BLaER1 treated with 17β-estradiol and CSF1 and Interleukin-3, amounts not matched to agents 10 nM and 100 nM (cell line): Measurements from ENCODE around the gene F11R.
"Not testable (repeated sequence)": the region's sequence is repeated elsewhere in the genome, so short reads cannot be mapped to it uniquely, and the experiment has no call there.

Experiments
- H3K27ac ChIP-seq, 11 experiments: shearing (Covaris generic); formaldehyde crosslinking; 2 replicates each; pipeline ENCODE4 v1.8.1; 2022
- H3K27me3 ChIP-seq, 11 experiments: shearing (Covaris generic); formaldehyde crosslinking; 2 replicates each; pipeline ENCODE4 v1.8.1; 2022
- H3K36me3 ChIP-seq, 11 experiments: shearing (Covaris generic); formaldehyde crosslinking; 2 replicates each; pipeline ENCODE4 v1.8.1; 2022
- H3K4me1 ChIP-seq, 10 experiments: shearing (Covaris generic); formaldehyde crosslinking; 2 replicates each; pipeline ENCODE4 v1.8.1; 2022
- H3K4me2 ChIP-seq, 11 experiments: shearing (Covaris generic); formaldehyde crosslinking; 2 replicates each; pipeline ENCODE4 v1.8.1; 2022
- H3K4me3 ChIP-seq, 10 experiments: shearing (Covaris generic); formaldehyde crosslinking; 2 replicates each; pipeline ENCODE4 v1.8.1; 2022
- H3K9ac ChIP-seq, 11 experiments: shearing (Covaris generic); formaldehyde crosslinking; 2 replicates each; pipeline ENCODE4 v1.8.1; 2022
- H3K9me3 ChIP-seq, 11 experiments: shearing (Covaris generic); formaldehyde crosslinking; replicated peaks in 1 of 11; 2 replicates each; pipeline ENCODE4 v1.8.1; 2022
- H4K20me1 ChIP-seq, 11 experiments: shearing (Covaris generic); formaldehyde crosslinking; 2 replicates each; pipeline ENCODE4 v1.8.1; 2022
- Cebpa-rat ChIP-seq, 11 experiments: shearing (Covaris generic); IDR thresholded peaks; 2 replicates each; pipeline ENCODE4 v1.8.1; 2022

F11R gene

GRCh38 chr1:161000736-161001480 lies 20.0 kb downstream of the F11R start:
- peaks cover 0 to 30% (median 7%) of the 10 kb centered on the region in 10 experiments; a peak in 11 of 20 replicates for H3K4me1 ChIP-seq
- no peak for TF ChIP-seq Cebpa-rat (IDR thresholded peaks at IDR 0.05)
- H3K4me2 ChIP-seq: no peak overlapping the region
- H4K20me1 ChIP-seq: peaks cover 0 to 31% (median 0%) of the 10 kb centered on the region in 11 experiments; a peak in 4 of 22 replicates
- no peaks in the 10 kb centered on the region for H3K9me3 ChIP-seq
- H3K9ac ChIP-seq: no peak overlapping the region; a peak in 1 of 22 replicates
- peak overlapping the region in 4 of 11 experiments; percentile 5 to 18 (median 8); a peak in 2 of 22 replicates for H3K27ac ChIP-seq
- H3K36me3 ChIP-seq: peaks cover 40 to 71% (median 46%) of the 10 kb centered on the region in 11 experiments
- H3K27me3 ChIP-seq: no peaks in the 10 kb centered on the region
- H3K4me3 ChIP-seq: no peak overlapping the region

DNA sequence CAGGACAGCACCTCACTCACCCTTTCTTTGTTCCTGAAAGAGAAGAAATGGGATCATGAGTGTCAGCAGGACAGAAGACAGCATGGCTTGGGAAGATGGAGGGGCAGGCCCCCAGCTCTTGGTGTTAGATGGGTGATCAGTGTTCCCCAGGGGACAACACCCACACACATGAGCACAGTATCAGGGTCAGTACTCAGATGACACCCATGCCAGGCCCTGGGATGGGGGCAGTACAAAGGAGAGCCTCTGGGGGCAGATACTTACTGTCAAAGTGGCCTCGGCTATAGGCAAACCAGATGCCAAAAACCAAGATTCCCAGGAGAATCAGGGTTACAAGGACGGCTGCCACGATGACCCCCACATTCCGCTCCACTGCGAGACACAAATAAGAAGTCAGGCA lies 21.6 kb downstream of the F11R start:
- H4K20me1 ChIP-seq: peaks cover 0 to 21% (median 0%) of the 10 kb centered on the region in 11 experiments; a peak in 4 of 22 replicates
- H3K27ac ChIP-seq: peak overlapping the region in 4 of 11 experiments; percentile 3 to 55 (median 36); a peak in 2 of 22 replicates
- no peak for TF ChIP-seq Cebpa-rat (IDR thresholded peaks at IDR 0.05)
- H3K4me2 ChIP-seq: no peak overlapping the region
- H3K4me1 ChIP-seq: peaks cover 0 to 36% (median 7%) of the 10 kb centered on the region in 10 experiments; a peak in 12 of 20 replicates
- peaks cover 39 to 64% (median 46%) of the 10 kb centered on the region in 11 experiments for H3K36me3 ChIP-seq
- no peak overlapping the region for H3K4me3 ChIP-seq
- H3K9me3 ChIP-seq: no peaks in the 10 kb centered on the region
- peak overlapping the region in 2 of 11 experiments; percentile 2 to 26; a peak in 1 of 22 replicates for H3K9ac ChIP-seq
- H3K27me3 ChIP-seq: no peaks in the 10 kb centered on the region

DNA sequence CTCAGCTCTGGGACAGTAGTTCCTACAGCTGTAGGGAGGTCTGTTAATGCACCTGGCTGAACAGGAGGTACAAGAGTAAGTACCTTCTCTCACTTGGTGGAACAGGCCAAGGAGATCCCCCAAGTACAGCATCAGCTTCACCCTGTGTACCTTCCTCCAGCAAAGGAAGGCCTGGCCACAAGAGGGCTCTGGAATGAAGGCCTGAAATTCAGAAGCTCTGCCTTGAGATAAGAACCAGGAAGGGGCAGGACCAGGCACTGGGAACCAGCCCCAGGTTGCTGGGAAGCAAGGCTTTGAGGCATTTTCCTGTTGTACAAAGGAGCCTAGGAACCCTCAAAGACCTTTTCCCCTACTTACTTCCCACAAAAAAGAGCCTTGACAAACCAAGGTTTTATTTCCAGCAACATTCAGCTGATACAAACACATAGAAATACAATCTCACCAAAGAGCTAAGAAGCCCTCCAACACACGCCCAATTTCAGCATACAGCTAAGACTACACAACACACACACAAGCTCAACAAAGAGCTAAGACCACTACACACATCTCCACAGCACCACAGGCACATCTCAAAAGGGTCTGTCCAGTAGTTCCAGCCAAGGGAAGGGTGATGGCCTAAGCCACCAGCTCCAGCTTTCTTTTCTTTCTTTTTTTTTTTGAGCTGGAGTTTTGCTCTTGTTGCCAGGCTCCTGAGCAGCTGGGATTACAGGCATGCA lies 23.5 kb downstream of the F11R start:
- no peak for TF ChIP-seq Cebpa-rat (IDR thresholded peaks at IDR 0.05)
- Histone ChIP-seq H3K4me3 (no peak overlapping the region), H3K36me3 (peaks cover 37 to 61% (median 46%) of the 10 kb centered on the region in 11 experiments), H3K27ac (peak overlapping the region; percentile 26 to 65 (median 50); a peak in 18 of 22 replicates), H3K27me3 (no peaks in the 10 kb centered on the region), H4K20me1 (peaks cover 0 to 14% (median 0%) of the 10 kb centered on the region in 11 experiments; a peak in 3 of 22 replicates), H3K4me2 (peak overlapping the region in 4 of 11 experiments; percentile 16 to 49 (median 32); a peak in 7 of 22 replicates), H3K9me3 (no peaks in the 10 kb centered on the region), H3K4me1 (peaks cover 0 to 37% (median 7%) of the 10 kb centered on the region in 10 experiments; a peak in 12 of 20 replicates), H3K9ac (peak overlapping the region in 6 of 11 experiments; percentile 1 to 33 (median 18); a peak in 5 of 22 replicates)

DNA sequence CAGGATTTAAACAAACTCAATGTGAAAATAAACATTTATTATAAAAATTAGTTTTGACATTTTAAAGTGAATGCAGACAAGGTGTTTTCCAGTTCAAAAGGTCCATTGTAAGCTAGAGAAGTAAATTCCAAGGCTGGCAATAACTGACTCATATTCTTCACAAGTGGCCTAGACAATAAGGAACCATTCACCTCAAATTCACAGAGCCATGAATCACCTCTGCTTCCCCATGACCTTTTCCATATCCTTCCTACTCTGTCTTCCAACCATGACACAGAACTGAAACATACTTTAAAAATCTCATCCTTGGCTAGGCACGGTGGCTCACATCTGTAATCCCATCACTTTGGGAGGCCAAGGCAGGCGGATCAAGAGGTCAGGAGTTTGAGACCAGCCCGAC lies 24.8 kb downstream of the F11R start:
- Histone ChIP-seq H3K27ac (no peak overlapping the region), H3K36me3 (peaks cover 34 to 53% (median 41%) of the 10 kb centered on the region in 11 experiments), H3K4me3 (no peak overlapping the region), H3K4me2 (peak overlapping the region in 2 of 11 experiments; percentile 19 to 20; a peak in 2 of 22 replicates), H3K9me3 (no peaks in the 10 kb centered on the region), H3K27me3 (no peaks in the 10 kb centered on the region), H3K4me1 (peaks cover 0 to 37% (median 7%) of the 10 kb centered on the region in 10 experiments; a peak in 12 of 20 replicates), H4K20me1 (peaks cover 0 to 3% (median 0%) of the 10 kb centered on the region in 11 experiments; a peak in 3 of 22 replicates), H3K9ac (peak overlapping the region in 1 of 11 experiments; percentile 42; a peak in 2 of 22 replicates)
- no peak for TF ChIP-seq Cebpa-rat (IDR thresholded peaks at IDR 0.05)

GRCh38 chr1:160993544-160994193 lies 27.3 kb downstream of the F11R start:
- H3K4me3 ChIP-seq: no peak overlapping the region
- peaks cover 9 to 28% (median 16%) of the 10 kb centered on the region in 11 experiments for H3K36me3 ChIP-seq
- TF ChIP-seq Cebpa-rat (IDR thresholded peaks at IDR 0.05): no peak
- no peak overlapping the region for H3K27ac ChIP-seq
- H3K27me3 ChIP-seq: no peaks in the 10 kb centered on the region
- H3K4me1 ChIP-seq: peaks cover 0 to 37% (median 11%) of the 10 kb centered on the region in 10 experiments; a peak in 12 of 20 replicates
- no peaks in the 10 kb centered on the region; a peak in 1 of 22 replicates for H4K20me1 ChIP-seq
- no peaks in the 10 kb centered on the region for H3K9me3 ChIP-seq
- no peak overlapping the region; a peak in 1 of 22 replicates for H3K9ac ChIP-seq
- no peak overlapping the region for H3K4me2 ChIP-seq

DNA sequence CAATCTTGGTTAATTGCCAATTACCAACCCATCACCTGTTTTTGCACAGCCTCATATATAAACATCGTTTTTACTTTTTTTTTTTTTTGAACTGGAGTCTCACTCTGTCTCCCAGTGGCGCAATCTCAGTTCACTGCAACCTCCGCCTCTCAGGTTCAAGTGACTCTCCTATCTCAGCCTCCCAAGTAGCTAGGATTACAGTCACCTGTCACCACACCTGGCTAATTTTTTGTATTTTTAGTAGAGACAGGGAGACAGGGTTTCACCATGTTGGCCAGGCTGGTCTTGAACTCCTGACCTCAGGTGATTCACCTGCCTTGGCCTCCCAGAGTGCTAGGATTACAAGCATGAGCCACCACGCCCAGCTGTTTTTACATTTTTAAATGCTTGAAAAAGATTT lies 28.9 kb downstream of the F11R start:
- not testable (repeated sequence) for H3K9ac ChIP-seq, H3K27ac ChIP-seq, H3K27me3 ChIP-seq, H3K4me3 ChIP-seq, H4K20me1 ChIP-seq, H3K4me2 ChIP-seq, H3K9me3 ChIP-seq
- H3K36me3 ChIP-seq: peaks cover 0 to 15% (median 6%) of the 10 kb centered on the region in 11 experiments; a peak in 4 of 22 replicates
- H3K4me1 ChIP-seq: peaks cover 0 to 24% (median 6%) of the 10 kb centered on the region in 10 experiments; a peak in 9 of 20 replicates

- no peak for TF ChIP-seq Cebpa-rat (IDR thresholded peaks at IDR 0.05)
- no peak overlapping the region for H3K9ac ChIP-seq
- no peak overlapping the region for H3K4me3 ChIP-seq
These were observed 33.4 kb downstream of the F11R start for GRCh38 chr1:160987359-160988050.

GRCh38 chr1:160985723-160986122 lies 35.2 kb downstream of the F11R start:
- H3K36me3 ChIP-seq: no peaks in the 10 kb centered on the region; a peak in 1 of 22 replicates
- peaks cover 0 to 7% (median 0%) of the 10 kb centered on the region in 10 experiments; a peak in 3 of 20 replicates for H3K4me1 ChIP-seq
- H3K9me3 ChIP-seq: peaks cover 5 to 37% (median 29%) of the 10 kb centered on the region in 11 experiments; a peak in 19 of 22 replicates
- no peak overlapping the region for H3K27ac ChIP-seq
- peaks cover 26 to 32% (median 29%) of the 10 kb centered on the region in 11 experiments for H3K27me3 ChIP-seq
- TF ChIP-seq Cebpa-rat (IDR thresholded peaks at IDR 0.05): no peak
- no peak overlapping the region for H3K4me2 ChIP-seq
- H3K9ac ChIP-seq: no peak overlapping the region
- H3K4me3 ChIP-seq: no peak overlapping the region
- no peaks in the 10 kb centered on the region; a peak in 1 of 22 replicates for H4K20me1 ChIP-seq

More at GRCh38 chr1:160987359-160988050, 33.4 kb downstream of the F11R start:
- Histone ChIP-seq H3K36me3 (no peaks in the 10 kb centered on the region; a peak in 1 of 22 replicates), H4K20me1 (no peaks in the 10 kb centered on the region; a peak in 1 of 22 replicates), H3K27me3 (peaks cover 8 to 14% (median 11%) of the 10 kb centered on the region in 11 experiments; a peak in 21 of 22 replicates), H3K9me3 (peaks cover 5 to 23% (median 15%) of the 10 kb centered on the region in 11 experiments; a peak in 19 of 22 replicates), H3K4me2 (no peak overlapping the region), H3K4me1 (peaks cover 0 to 7% (median 0%) of the 10 kb centered on the region in 10 experiments; a peak in 3 of 20 replicates), H3K27ac (no peak overlapping the region)
